GM21360 (cell line): Measurements from ENCODE around the gene KANSL1.

Experiments
- ATAC-seq: cut with Tn5 transposase; IDR thresholded peaks from one replicate; pipeline ENCODE4 v1.9.1; 2021; ENCODE audit warnings: mild to moderate bottlenecking, moderate library complexity; ENCODE audit not compliant: unreplicated experiment

KANSL1 gene

DNA sequence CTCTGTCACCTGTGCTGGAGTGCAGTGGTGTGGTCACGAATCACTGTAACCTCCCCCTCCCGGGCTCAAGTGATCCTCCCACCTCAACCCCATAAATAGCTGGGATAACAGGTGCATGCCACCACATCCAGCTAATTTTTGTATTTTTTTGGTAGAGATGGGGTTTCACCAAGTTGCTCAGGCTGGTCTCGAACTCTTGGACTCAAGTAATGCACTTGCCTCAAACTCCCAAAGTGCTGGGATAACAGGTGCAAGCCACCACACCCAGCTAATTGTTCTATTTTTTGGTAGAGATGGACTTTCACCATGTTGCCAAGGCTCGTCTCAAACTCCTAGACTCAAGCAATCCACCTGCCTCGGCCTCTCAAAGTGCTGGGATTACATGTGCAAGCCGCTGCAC, 107.7 kb downstream of the KANSL1 start:
- ATAC-seq = no peak

DNA sequence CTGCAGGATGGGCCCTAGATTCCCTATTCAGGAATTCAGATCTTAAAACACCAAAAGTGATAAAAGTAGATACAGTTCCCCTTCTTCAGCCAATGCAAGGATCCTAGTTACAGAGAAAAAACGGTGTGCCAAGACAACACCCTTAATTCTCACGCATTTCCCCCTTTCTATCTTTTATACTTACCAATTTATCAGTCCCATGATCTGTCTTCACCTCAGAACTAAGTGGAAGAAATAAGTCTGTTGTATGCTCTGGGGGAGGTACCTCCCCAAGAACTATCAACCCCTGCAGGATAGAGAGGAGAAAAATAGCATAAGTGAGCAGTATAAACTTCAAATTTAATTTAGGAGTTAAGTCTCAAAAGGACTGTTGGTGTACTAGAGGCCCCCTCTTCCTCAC, 111.0 kb downstream of the KANSL1 start:
- ATAC-seq = no peak

- no peak for ATAC-seq
These were observed 112.3 kb downstream of the KANSL1 start for GRCh38 chr17:46081018-46081320.

GRCh38 chr17:46080118-46081017, 112.9 kb downstream of the KANSL1 start:
- no peak for ATAC-seq

DNA sequence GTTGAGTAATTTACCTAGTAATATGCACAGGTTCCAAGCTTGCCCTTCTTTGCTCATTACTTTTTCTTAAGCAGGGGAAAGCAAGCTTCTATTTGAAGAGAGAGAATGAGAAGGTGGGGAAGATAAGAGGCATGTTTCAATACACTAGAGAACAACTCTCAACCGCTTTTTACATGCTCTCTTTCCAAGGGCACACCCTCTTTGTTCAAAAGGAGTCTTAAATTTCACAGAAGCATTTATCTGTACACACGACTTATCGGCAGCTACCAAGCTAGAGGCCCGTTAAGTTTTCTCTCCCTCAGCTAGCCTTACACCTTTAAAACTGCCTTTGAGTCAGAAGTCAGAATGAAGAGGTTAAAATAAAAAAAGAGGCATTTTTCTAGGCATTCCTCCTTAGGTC, 114.6 kb downstream of the KANSL1 start:
- ATAC-seq = no peak

DNA sequence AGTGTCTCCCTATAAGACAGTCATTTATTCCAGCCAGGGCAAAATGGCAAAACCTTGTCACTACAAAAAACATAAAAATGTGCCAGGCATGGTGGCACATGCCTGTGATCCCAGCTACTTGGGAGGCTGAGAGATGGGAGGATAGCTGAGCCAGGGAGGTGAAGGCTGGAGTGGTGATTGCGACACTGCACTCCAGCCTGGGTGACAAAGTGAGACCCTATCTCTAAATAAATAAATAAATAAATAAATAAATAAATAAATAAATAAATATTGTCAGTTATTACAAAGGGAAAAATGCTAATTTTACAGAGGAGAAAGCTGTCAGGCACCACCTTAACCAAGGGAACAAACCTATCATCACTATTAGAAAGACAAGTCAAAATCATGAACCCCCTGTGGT, 118.7 kb downstream of the KANSL1 start:
- no peak for ATAC-seq

DNA sequence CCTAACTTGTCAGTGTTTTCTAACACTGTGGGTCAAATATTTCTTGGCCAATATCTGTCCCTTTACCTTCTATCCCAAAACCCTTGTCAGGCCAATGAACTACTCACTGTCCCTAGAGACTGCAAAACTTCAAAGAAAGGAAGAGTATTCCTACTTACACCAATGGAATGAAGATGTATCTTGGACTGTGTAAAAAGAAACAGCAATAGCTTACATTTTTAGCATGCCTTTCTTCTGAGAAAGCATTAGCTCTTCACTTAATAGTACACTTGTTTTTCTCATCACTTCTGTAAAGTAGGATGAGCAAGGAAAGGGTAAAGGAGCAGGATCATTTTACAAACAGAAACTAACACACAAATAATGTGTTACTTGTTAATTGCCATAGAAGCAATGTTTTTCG, 120.2 kb downstream of the KANSL1 start:
- ATAC-seq = no peak

DNA sequence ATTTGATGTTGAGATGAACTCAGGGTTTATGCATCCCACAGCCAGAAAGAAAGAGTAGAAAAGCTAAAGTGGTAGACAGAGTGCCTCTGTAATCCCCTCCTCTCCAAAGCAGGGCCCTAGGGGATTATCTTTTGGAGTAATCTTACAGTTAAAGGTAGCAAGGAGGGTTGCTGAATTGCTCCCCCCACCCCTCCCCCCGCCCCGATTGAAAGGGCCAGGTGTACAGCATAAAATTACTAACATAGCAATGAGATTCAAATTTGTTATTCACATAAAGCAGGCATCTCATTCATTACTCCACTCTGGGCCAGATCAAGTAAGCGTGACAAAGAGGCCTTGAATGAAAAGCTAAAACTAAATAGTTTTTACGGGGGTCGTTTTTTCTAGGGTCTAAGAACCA, 121.4 kb downstream of the KANSL1 start:
- ATAC-seq = no peak

DNA sequence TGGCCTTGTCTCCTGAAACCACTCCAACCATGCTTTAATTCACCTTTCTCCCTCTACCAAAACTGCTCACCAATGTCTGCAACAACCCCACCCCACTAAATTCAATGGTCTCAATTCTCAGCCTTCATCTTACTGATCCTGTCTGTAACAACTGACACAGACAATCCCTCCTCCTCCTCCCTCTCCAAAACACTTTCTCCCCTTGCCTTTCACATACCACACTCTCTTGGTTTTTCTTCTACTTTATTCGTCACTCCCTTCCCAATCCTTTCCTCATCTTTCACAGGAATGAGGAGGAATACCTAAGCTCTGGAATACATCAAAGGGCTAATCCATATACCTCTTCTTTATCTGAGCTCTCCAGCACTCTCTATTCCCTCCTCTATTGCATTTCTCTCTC, 128.8 kb downstream of the KANSL1 start:
- no peak for ATAC-seq

DNA sequence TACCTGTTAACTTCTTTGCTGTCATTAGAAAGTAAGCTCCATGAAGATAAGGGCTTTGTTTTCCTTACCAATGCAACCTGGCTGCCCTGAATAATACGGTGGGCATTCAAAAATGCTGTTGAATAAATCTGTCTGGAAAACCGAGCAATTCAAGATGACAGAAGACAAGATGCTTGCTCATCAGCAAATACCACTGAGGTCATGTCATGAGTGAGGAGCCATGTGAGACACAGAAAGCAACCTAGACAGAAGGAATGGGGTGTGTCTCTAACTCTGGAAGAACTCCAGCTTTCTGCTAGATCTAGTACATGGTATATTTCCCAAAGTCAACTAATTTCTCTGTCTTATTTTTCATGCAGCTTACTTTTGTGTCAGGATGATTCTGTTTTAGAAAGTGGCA, 130.0 kb downstream of the KANSL1 start:
- no peak for ATAC-seq

DNA sequence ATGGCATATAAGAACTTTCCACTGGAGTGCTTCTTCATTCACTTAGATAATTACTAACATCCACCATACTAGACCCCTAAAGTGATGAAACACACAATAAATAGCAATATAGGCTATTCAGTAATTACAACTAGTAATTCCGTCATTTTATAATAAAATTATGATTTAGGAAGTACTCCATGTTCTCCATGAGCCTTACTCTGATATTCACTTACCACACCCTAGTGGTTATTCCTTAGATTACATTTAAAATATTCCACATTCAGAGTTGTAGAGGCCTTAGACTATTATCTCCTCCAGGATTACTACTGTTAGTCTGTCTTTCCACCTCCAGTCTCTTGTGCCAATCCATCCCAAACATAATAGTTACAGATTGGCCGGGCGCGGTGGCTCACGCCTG, 131.8 kb downstream of the KANSL1 start:
- no peak for ATAC-seq

DNA sequence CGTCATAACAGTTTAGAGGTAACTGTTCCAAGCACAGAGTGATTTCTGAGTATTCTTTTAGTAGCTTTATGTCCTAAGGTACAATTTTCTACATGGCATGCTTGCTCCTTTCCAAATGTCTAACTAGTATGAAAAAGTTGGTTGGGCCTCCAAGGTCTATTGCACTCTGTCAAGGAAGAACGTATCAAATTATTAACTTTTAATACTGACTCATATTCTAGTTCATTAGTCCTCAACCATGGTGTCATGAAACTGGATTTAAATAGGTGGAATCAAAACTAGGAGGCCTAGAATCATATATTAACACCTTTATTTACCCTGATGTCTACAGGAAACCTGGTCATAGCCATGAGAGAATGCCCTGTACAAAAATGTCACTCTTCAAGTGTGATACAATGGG, 132.8 kb downstream of the KANSL1 start:
- ATAC-seq = no peak

DNA sequence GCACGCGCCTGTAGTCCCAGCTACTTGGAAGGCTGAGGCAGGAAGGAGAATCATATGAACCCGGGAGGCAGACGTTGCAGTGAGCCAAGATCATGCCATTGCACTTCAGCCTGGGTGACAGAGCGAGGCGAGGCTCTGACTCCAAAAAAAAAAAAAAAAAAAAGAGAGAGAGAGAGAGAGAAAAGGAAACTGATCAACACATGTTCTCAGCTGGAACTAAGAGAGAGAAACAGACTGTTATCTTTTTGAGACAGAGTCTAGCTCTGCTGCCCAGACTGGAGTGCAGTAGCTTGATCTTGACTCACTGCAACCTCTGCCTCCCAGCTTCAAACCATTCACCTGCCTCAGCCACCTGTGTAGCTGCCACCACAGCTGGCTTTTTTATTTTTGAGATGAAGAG, 133.7 kb downstream of the KANSL1 start:
- ATAC-seq = no peak

- no peak for ATAC-seq
These were observed 135.9 kb downstream of the KANSL1 start for GRCh38 chr17:46057366-46057765.

DNA sequence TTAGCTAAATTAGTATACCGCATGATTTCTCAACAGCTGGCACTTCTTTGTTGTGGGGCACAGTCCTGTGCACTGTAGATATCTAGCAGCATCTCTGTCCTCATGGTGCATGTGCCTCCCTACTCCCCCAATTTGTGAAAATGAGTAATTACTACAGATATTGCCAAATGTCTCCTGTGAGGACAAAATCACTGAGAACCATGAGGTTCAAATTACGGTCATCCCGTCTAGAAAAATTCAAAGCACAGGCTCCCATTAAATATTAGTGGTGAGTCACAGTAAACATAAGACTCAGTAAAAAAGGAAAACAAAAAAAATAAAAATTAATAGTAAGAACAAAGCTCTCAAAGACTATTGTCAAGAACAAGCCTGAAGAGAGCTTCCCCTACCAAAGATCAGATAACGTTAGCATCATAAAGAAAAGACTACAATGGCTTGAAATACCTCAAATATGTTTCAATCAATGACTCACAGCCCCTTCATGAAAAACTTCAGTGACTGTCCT, 136.4 kb downstream of the KANSL1 start:
- no peak for ATAC-seq

DNA sequence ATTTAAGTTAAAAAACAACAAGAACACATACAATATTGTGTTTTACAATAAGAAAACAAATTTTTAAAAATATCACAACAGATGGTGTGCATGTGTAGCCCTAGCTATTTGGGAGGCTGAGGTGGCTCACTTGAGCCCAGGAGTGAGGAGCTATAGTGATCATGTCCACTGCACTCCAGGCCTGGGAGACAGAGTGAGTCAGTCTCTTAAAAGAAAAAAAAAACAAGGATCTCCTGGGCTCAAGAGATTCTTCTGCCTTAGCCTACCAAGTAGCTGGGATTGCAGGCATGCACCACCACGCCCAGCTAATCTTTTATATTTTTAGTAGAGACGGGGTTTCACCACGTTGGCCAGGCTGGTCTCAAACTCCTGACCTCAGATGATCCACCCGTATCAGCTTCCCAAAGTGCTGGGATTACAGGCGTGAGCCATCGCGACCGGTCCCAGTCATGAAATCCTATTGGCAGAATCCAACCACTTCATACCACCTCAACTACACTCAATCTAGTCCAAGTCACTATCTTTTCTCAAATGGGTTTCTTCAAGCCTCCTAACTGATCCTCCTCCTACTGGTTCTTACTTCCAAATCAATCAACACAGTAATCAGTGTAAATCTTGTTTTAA, 139.2 kb downstream of the KANSL1 start:
- no peak for ATAC-seq

DNA sequence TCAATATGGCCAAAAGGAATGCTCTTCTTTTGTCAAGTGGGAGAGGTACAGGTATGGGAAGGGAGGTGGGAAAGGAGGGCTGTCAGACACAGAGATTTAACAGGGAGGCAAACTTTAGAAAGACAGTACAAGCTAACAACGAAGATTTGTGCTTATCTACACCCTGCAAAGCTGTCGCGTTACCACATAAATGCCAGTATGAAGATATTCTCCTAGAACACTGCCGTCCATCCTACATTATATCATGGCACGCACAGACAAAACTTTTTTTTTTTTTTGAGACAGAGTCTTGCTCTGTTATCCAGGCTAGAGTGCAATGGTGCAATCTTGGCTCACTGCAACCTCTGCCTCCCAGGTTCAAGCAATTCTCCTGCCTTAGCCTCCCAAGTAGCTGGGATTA, 143.6 kb downstream of the KANSL1 start:
- ATAC-seq = no peak

DNA sequence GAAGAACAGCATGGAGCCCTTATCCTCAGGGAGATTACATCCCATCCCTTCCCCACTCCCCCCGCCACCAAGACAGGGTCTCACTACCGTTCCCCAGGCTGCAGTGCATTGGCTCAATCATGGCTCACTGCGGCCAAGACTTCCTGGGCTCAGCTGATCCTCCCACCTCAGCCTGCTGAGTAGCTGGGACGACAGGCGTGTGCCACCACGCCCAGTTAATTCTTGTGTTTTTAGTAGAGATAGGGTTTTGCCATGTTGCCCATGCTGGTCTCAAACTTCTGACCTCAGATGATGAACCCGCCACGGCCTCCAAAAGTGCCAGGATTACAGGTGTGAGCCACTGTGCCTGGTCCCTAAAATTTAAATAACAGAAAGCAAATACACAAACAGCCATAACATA, 145.4 kb downstream of the KANSL1 start:
- ATAC-seq = no peak

GRCh38 chr17:46047398-46047797, 145.8 kb downstream of the KANSL1 start:
- no peak for ATAC-seq

DNA sequence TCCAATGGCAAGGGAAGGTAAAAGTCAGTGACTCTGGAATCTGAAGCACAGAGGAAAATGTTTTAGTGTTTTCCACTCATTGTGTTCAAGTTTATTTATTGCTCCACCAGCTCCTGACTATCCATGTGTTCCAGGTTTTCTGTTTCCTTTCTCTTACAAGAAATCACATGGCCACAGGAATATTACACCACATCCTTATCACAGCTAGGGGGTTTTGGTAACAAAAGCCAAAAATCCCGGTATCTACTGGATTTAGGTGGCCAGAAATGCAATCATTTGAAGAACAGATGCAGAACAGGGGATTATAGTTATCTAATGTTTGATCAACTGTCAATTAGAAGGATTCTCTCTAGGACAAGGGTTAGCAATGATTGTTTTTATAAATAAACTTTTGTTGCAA, 146.3 kb downstream of the KANSL1 start:
- ATAC-seq = no peak

- no peak for ATAC-seq
These were observed 147.6 kb downstream of the KANSL1 start for GRCh38 chr17:46045639-46046038.

- ATAC-seq = no peak
These were observed 148.2 kb downstream of the KANSL1 start for GRCh38 chr17:46044989-46045388.
